PC-9 (cell line): ENCODE results near the gene EGLN1. TPM values are rescaled to one million over a fixed set of nuclear protein-coding genes. Genes with fewer than 3 reads are reported as not detected.

Experiments
- BruUV-seq: library from RNA; stranded (reverse); fragments of 400-500 nt; replicated peaks from 2 replicates; lab custom pipeline; 2021; lab: Mats Ljungman, UMichigan
- CTCF ChIA-PET: fragments of 300-600 bp; sonication (Branson Sonifier 250); formaldehyde crosslinking; loops from one replicate; lab custom pipeline; 2022; ENCODE audit warnings: antibody characterized with exemption; lab: Charles Lee
- POLR2A ChIA-PET: fragments of 300-600 bp; sonication (Branson Sonifier 250); formaldehyde crosslinking; loops from one replicate; lab custom pipeline; 2022; ENCODE audit warnings: antibody characterized with exemption; ENCODE audit not compliant: unreplicated experiment; lab: Charles Lee
- DNase-seq, 2 experiments: peaks; one replicate each; pipeline versions ENCODE4 v3.0.0 to v3.0.0-alpha.2; 2015 to 2022; ENCODE audit warnings: mixed read lengths in 1 of 2
- H2AFZ ChIP-seq: fragments of 200-600 bp; sonication (generic); 2 replicates; pipeline ENCODE4 v1.8.1; 2017; ENCODE audit warnings: antibody characterized with exemption
- H3F3A ChIP-seq: fragments of 200-600 bp; sonication (generic); 2 replicates; pipeline ENCODE4 v1.8.1; 2017; ENCODE audit warnings: antibody characterized with exemption, mild to moderate bottlenecking, low read depth; ENCODE audit not compliant: insufficient read depth
- H3K27ac ChIP-seq: fragments of 200-600 bp; sonication (generic); 2 replicates; pipeline ENCODE4 v1.6.1; 2016; ENCODE audit warnings: mixed run types
- H3K27me3 ChIP-seq: fragments of 200-600 bp; sonication (generic); 2 replicates; pipeline ENCODE4 v1.6.1; 2016; ENCODE audit warnings: low read depth, mixed run types; ENCODE audit not compliant: insufficient read depth
- H3K36me3 ChIP-seq: fragments of 200-600 bp; sonication (generic); 2 replicates; pipeline ENCODE4 v1.6.1; 2016; ENCODE audit warnings: low read depth, mixed run types
- H3K4me1 ChIP-seq: fragments of 200-600 bp; sonication (generic); replicated peaks from 2 replicates; pipeline ENCODE4 v1.6.1; 2016; ENCODE audit warnings: mixed run types; ENCODE audit not compliant: insufficient read depth
- H3K4me2 ChIP-seq: fragments of 200-600 bp; sonication (generic); 2 replicates; pipeline ENCODE4 v1.6.1; 2017; ENCODE audit warnings: mixed run types
- H3K4me3 ChIP-seq: fragments of 200-600 bp; sonication (generic); 2 replicates; pipeline ENCODE4 v1.6.1; 2016; ENCODE audit warnings: mixed run types
- H3K79me2 ChIP-seq: fragments of 200-600 bp; sonication (generic); 2 replicates; pipeline ENCODE4 v1.6.1; 2017; ENCODE audit warnings: low read depth, mixed run types
- H3K9me2 ChIP-seq: fragments of 200-600 bp; sonication (generic); 2 replicates; pipeline ENCODE4 v1.8.1; 2017; ENCODE audit warnings: mild to moderate bottlenecking; ENCODE audit not compliant: insufficient read depth
- H3K9me3 ChIP-seq: fragments of 200-600 bp; sonication (generic); 2 replicates; pipeline ENCODE4 v1.8.1; 2016; ENCODE audit warnings: low read depth; ENCODE audit not compliant: insufficient read depth
- H4K20me1 ChIP-seq: fragments of 200-600 bp; sonication (generic); 2 replicates; pipeline ENCODE4 v1.8.1; 2017; ENCODE audit not compliant: insufficient read depth
- EZH2 ChIP-seq: fragments of 200-600 bp; sonication (generic); IDR thresholded peaks from 2 replicates; pipeline ENCODE4 v1.8.0; 2017; ENCODE audit warnings: antibody characterized with exemption, low read depth
- intact Hi-C: fragments of 100-400 bp; cut with micrococcal nuclease; formaldehyde crosslinking; loops from one replicate; pipeline ENCODE4 v1.10.0; 2022; ENCODE audit not compliant: unreplicated experiment
- total RNA-seq: library from RNA; stranded (reverse); gene quantifications from 2 replicates; pipeline ENCODE4 v1.2.3, GENCODE V29; 2021
- TF ChIP-seq, protein P1 (sequence below): fragments of 200-600 bp; sonication (generic); conservative IDR thresholded peaks from 2 replicates; pipeline ENCODE4 v1.6.1; 2017; ENCODE audit warnings: mixed run types, antibody characterized with exemption, mild to moderate bottlenecking, moderate library complexity

EGLN1 gene
- total RNA-seq, 1 experiment from 2014 or later = 18.8 TPM

DNA sequence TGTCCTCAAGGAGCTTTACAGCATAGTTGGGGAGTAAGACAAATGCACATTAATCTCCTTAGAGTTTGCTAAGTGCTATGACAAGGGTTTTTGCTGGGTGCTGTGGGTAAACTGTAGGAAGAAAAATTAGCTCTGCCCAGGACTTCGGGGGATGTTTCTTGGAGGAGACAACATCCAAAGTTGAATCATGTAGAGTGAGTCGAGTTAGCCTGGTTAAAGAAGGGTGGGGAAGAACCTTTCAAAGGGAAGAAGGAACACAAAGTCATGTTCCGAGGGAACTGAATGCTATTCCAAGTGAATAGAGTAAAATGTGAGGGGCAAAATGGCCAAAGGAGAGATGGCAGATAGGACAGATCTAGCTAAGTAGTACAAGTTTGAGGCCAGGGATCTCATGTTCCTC, 66.9 kb downstream of the EGLN1 start:
- ChIA-PET CTCF (no interaction called here), POLR2A (no interaction called here)
- TF ChIP-seq EZH2 = no peak
- no peak overlapping the region for H3K4me2 ChIP-seq
- H3K27me3 ChIP-seq = no peaks in the 10 kb centered on the region
- H3K79me2 ChIP-seq = no peaks in the 10 kb centered on the region
- H2AFZ ChIP-seq = no peak overlapping the region
- H3K4me3 ChIP-seq = no peak overlapping the region
- no TSS peak for BruUV-seq
- H3K9me3 ChIP-seq = no peaks in the 10 kb centered on the region
- no peaks in the 10 kb centered on the region for H3K9me2 ChIP-seq
- no peak overlapping the region for H3K27ac ChIP-seq
- peaks cover under 1% of the 10 kb centered on the region; the same call in 1 of the 2 replicates for H3K36me3 ChIP-seq
- no peak for DNase-seq
- H3K4me1 ChIP-seq = no peaks in the 10 kb centered on the region
- H3F3A ChIP-seq = no peaks in the 10 kb centered on the region
- no peaks in the 10 kb centered on the region for H4K20me1 ChIP-seq
- intact Hi-C loops = loop anchor here (5.0 kb wide), 1 partner anchor 172 kb away; the partner anchor contains the start of gene TSNAX

DNA sequence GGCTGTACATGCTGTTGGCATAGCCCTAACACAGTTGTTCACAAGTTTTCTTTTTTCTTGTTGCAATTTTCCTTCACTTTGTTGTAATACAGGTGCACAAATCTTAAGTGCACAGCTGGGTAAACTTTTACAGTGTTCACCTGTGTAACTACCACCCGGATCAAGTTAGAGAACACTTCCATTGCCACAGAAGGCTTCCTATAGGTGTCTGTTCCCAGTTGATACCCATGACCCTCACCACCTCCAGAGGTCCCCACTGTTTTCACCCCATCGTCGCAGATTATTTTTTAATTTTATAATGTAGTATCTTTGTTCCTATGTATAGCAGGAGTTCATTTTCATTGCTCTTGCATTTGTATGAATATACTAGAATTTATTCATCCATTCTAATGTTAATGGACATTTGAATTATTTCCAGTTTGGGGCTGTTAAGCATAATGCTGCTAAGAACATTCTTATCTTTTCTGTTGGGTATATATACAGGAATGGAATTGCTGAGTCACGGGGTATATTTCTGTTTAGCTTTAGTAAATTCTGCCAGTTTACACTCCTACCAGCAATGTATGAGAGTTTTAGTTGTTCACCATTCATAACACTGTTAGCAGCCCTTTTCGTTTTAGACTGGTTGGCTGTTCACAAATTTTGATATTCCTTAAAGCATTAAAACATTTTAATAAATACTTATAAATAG, 67.6 kb downstream of the EGLN1 start:
- H3K9me3 ChIP-seq = no peaks in the 10 kb centered on the region
- no peak overlapping the region for H2AFZ ChIP-seq
- ChIA-PET CTCF (no interaction called here), POLR2A (no interaction called here)
- no peaks in the 10 kb centered on the region for H3K79me2 ChIP-seq
- intact Hi-C loops = loop anchor here (5.0 kb wide), 1 partner anchor 173 kb away; the partner anchor contains the start of gene TSNAX
- no peaks in the 10 kb centered on the region for H3F3A ChIP-seq
- no TSS peak for BruUV-seq
- TF ChIP-seq EZH2 = no peak
- TF ChIP-seq, protein P1, sequence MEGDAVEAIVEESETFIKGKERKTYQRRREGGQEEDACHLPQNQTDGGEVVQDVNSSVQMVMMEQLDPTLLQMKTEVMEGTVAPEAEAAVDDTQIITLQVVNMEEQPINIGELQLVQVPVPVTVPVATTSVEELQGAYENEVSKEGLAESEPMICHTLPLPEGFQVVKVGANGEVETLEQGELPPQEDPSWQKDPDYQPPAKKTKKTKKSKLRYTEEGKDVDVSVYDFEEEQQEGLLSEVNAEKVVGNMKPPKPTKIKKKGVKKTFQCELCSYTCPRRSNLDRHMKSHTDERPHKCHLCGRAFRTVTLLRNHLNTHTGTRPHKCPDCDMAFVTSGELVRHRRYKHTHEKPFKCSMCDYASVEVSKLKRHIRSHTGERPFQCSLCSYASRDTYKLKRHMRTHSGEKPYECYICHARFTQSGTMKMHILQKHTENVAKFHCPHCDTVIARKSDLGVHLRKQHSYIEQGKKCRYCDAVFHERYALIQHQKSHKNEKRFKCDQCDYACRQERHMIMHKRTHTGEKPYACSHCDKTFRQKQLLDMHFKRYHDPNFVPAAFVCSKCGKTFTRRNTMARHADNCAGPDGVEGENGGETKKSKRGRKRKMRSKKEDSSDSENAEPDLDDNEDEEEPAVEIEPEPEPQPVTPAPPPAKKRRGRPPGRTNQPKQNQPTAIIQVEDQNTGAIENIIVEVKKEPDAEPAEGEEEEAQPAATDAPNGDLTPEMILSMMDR = no peak
- no peak overlapping the region for H3K27ac ChIP-seq
- H3K4me3 ChIP-seq = no peak overlapping the region
- H4K20me1 ChIP-seq = no peaks in the 10 kb centered on the region
- H3K27me3 ChIP-seq = no peaks in the 10 kb centered on the region
- no peaks in the 10 kb centered on the region for H3K9me2 ChIP-seq
- no peak for DNase-seq
- H3K4me1 ChIP-seq = no peaks in the 10 kb centered on the region
- peaks cover 5% of the 10 kb centered on the region for H3K36me3 ChIP-seq
- H3K4me2 ChIP-seq = no peak overlapping the region

DNA sequence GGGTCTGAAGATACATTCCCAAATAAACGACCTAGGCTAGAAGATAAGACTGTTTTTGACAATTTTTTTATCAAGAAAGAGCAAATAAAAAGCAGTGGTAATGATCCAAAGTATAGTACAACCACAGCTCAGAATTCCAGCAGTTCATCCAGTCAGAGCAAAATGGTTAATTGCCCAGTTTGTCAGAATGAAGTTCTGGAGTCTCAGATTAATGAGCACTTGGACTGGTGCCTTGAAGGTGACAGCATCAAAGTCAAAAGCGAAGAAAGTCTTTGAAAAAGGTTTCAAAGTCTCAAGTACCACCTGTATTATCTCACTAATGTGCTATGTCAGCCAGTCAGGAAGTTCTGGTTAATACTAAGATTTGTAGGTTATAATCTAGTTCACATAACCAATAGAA, 69.0 kb downstream of the EGLN1 start:
- POLR2A ChIA-PET = no interaction called here
- Histone ChIP-seq H3K27ac (no peak overlapping the region), H4K20me1 (no peaks in the 10 kb centered on the region), H3F3A (no peaks in the 10 kb centered on the region), H3K36me3 (peaks cover 15% of the 10 kb centered on the region), H3K79me2 (no peaks in the 10 kb centered on the region), H3K9me2 (no peaks in the 10 kb centered on the region), H3K4me3 (no peak overlapping the region), H3K27me3 (no peaks in the 10 kb centered on the region), H3K4me2 (no peak overlapping the region), H3K4me1 (no peaks in the 10 kb centered on the region), H2AFZ (no peak overlapping the region), H3K9me3 (no peaks in the 10 kb centered on the region)
- no TSS peak for BruUV-seq
- intact Hi-C loops = no loop called here
- no peak for DNase-seq
- no peak for TF ChIP-seq EZH2
- TF ChIP-seq, protein P1 = no peak
- CTCF ChIA-PET = no interaction called here
